Activated CD4-positive, alpha-beta T cell treated with anti-CD3 and anti-CD28 coated beads, Interleukin-2, Interleukin-6, amounts not matched to agents 100 ng/mL and 50 ng/mL, durations not matched to agents 16 hours and 8 hours (primary cell): Measurements from ENCODE around the gene PIANP.

Experiments
- DNase-seq: peaks from one replicate; pipeline ENCODE4 v3.0.0-alpha.2; 2020

PIANP gene

GRCh38 chr12:6701078-6701768 is 608 bp upstream of the PIANP start:
- no peak for DNase-seq

- no peak for DNase-seq
Observed at GRCh38 chr12:6699989-6700645, 498 bp downstream of the PIANP start.

- DNase-seq: no peak
Observed at GRCh38 chr12:6699259-6699988, 1.2 kb downstream of the PIANP start.

- no peak for DNase-seq
Observed at GRCh38 chr12:6698352-6699046, 2.1 kb downstream of the PIANP start.

- no peak for DNase-seq
Observed at GRCh38 chr12:6697584-6698351, 2.8 kb downstream of the PIANP start.

GRCh38 chr12:6696690-6697583 is 3.7 kb downstream of the PIANP start:
- DNase-seq: no peak

- no peak for DNase-seq
Observed at GRCh38 chr12:6695313-6696045, 5.1 kb downstream of the PIANP start.

GRCh38 chr12:6694701-6695100 is 5.9 kb downstream of the PIANP start:
- no peak for DNase-seq

GRCh38 chr12:6693832-6694355 is 6.7 kb downstream of the PIANP start:
- no peak for DNase-seq

GRCh38 chr12:6692888-6693287 is 7.7 kb downstream of the PIANP start:
- DNase-seq: no peak

GRCh38 chr12:6691473-6691872 is 9.1 kb downstream of the PIANP start:
- no peak for DNase-seq

- peak; percentile 98 for DNase-seq
Observed at GRCh38 chr12:6688999-6689882, 11.4 kb downstream of the PIANP start, which contains the start of gene ZNF384. Gene ZNF384 (minus strand): TSS chr12:6689375. CDS start chr12:6679520, 9,855 bp downstream.

- peak; percentile 37 for DNase-seq
Observed at GRCh38 chr12:6688543-6688998, 12.0 kb downstream of the PIANP start.

- DNase-seq: no peak
Observed at GRCh38 chr12:6685814-6686213, 14.8 kb downstream of the PIANP start.

GRCh38 chr12:6684609-6685008 is 16.0 kb downstream of the PIANP start:
- peak; percentile 83 for DNase-seq

- no peak for DNase-seq
Observed at GRCh38 chr12:6676962-6677361, 23.7 kb downstream of the PIANP start.

- DNase-seq: no peak
Observed at GRCh38 chr12:6672143-6672542, 28.5 kb downstream of the PIANP start.

- DNase-seq: no peak
Observed at GRCh38 chr12:6667559-6668210, 32.9 kb downstream of the PIANP start.

GRCh38 chr12:6666211-6666610 is 34.4 kb downstream of the PIANP start:
- DNase-seq: no peak
